GM20000 (cell line): ENCODE results near the gene ZNF554.
A peak's percentile ranks its signal among the peaks of the same experiment; 100 is the strongest.

Experiments
- DNase-seq: peaks from one replicate; pipeline ENCODE4 v3.0.0; 2012; ENCODE audit warnings: low spot score
- TF ChIP-seq, protein P1 (sequence below): IDR thresholded peaks from 2 replicates; pipeline ENCODE4 v1.5.1; 2012; ENCODE audit warnings: mild to moderate bottlenecking, control low read depth; ENCODE audit errors: extremely low read depth, missing control alignments

Gene ZNF554

DNA sequence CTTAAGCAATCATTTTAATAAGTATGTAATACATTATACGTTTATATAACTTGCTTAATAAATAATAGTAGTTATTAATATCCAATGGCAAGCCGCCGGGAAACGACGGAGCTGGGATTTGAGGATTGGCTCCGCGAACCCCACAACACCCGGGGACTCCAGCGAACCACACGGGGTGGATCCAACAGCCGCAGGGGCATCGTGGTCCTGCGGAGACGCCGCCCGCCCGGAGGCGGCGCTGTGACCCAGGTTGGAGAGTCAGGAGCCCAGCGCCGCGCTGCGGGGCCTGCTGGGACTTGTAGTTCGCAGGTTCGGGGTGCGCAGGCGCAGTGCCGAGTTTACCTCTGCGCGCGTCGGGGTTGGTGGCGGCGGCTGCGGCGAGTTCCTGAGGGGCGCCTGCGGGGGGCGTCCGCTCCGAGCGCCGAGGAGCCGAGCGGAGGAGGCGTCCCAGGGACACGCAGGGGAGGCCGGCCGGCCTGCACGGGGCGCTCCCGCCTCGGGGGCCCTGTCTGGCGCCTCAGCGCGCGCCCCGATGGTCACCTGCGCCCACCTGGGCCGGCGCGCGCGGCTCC, at the start of gene ZNF554:
ZNF554 (plus strand) TSS at position 329 of the 572 bp plus-strand sequence; CDS start at position 533, 204 bp downstream.
- DNase-seq = peak; percentile 98
- TF ChIP-seq, protein P1, sequence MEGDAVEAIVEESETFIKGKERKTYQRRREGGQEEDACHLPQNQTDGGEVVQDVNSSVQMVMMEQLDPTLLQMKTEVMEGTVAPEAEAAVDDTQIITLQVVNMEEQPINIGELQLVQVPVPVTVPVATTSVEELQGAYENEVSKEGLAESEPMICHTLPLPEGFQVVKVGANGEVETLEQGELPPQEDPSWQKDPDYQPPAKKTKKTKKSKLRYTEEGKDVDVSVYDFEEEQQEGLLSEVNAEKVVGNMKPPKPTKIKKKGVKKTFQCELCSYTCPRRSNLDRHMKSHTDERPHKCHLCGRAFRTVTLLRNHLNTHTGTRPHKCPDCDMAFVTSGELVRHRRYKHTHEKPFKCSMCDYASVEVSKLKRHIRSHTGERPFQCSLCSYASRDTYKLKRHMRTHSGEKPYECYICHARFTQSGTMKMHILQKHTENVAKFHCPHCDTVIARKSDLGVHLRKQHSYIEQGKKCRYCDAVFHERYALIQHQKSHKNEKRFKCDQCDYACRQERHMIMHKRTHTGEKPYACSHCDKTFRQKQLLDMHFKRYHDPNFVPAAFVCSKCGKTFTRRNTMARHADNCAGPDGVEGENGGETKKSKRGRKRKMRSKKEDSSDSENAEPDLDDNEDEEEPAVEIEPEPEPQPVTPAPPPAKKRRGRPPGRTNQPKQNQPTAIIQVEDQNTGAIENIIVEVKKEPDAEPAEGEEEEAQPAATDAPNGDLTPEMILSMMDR = peak; percentile 92

GRCh38 chr19:2770055-2771013, 49.3 kb upstream of the ZNF554 start:
- TF ChIP-seq, protein P1 = no peak
- DNase-seq = peak; percentile 19

GRCh38 chr19:2771786-2772674, 47.6 kb upstream of the ZNF554 start:
- TF ChIP-seq, protein P1 = no peak
- no peak for DNase-seq

DNA sequence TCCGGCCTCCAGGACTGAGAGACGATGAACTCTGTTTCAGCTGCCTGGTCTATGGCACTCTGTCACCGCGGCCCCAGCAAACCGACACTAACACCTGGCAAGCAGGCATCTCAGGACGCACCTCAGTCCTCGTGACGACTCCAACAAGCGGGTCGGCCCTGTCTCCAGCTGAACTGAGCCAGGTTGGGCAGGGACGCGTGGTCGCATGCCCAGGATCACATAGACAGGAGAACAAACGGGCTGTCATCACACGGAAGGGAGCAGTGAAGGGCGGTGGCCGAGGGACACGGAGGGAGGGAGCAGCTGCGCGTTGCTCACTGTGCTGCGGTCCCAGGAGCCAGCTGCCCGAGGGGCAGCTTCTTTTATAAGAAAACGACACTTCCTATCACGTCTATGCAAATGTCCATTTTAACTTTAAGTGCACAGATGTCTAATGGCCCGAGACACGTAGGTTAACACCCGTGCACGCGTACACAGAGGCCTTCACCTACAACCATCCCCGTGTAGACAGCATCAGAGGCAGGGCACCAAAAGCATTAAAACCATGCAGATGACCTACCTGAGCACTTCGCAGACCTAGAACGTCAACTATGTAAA, 45.5 kb upstream of the ZNF554 start:
- DNase-seq = no peak
- TF ChIP-seq, protein P1 = no peak

DNA sequence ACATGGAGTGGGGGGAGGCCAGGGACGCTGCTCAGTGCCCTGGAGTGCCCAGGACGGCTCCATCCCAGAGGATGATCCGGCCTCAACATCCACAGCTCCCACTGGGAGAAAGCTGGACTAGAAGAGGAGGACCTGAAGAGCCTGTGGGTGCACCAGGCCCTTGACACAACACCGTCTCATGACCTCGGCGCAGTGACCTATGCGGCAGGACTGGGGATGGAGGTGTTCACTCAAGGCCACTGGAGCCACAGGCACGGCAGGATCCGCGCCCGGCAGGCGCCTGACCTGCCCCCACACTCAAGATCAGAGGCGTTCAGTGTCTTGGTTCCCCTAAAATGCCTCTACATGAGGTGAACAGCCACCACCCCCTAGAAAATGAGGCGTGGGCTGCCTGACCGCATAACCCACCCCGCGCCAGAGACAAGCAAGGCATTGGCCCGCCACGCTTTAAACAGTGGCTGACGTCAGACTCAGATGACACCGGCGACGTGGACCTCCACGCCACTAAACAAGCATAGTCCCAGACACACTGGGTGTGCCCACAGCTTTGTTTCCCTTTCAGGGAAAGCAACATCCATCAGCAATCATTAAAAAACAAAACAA, 44.6 kb upstream of the ZNF554 start:
- TF ChIP-seq, protein P1 = no peak
- no peak for DNase-seq

- peak; percentile 77 for DNase-seq
- TF ChIP-seq, protein P1 = no peak
These were observed 43.9 kb upstream of the ZNF554 start for GRCh38 chr19:2775556-2776430.
